A549 (cell line): ENCODE measurements around the gene FGD5. TPM values are rescaled to one million over a fixed set of nuclear protein-coding genes. Genes with fewer than 3 reads are reported as not detected.

Source experiments
- ATAC-seq, 2 experiments: fragments of 200-7000 bp in 1 of 2; fragments of >200 bp in 1 of 2; cut with Nextera tagmentation in 1 of 2; cut with Tn5 transposase in 1 of 2; 3 replicates each; pipeline versions ENCODE4 v1.8.0 to v1.9.1; 2018 to 2020; ENCODE audit warnings: mild to moderate bottlenecking in 1 of 2, moderate library complexity in 1 of 2
- CTCF ChIA-PET: fragments of 300-600 bp; sonication (Branson Sonifier 250); formaldehyde crosslinking; extraction: SDS; loops from one replicate; lab custom pipeline; 2021; ENCODE audit warnings: antibody characterized with exemption, inconsistent platforms; lab: Yijun Ruan, JAX
- POLR2A ChIA-PET: fragments of 350-600 bp; formaldehyde crosslinking; extraction: SDS; loops from one replicate; lab custom pipeline; 2021; ENCODE audit warnings: antibody characterized with exemption, inconsistent platforms; lab: Yijun Ruan, JAX
- DNase-seq, 2 experiments: peaks; one replicate each; pipeline versions ENCODE4 v3.0.0 to v3.0.0-alpha.2; 2011 to 2016; ENCODE audit warnings: low read depth in 1 of 2, low spot score in 1 of 2
- FAIRE-seq: peaks from 2 replicates; lab custom pipeline; 2011; peaks lifted over from hg19 to GRCh38; lab: Jason Lieb, UNC
- H3K27ac ChIP-seq, 2 experiments: fragments of >200 bp; sonication (Bioruptor Twin); formaldehyde crosslinking; 3 replicates each; pipeline ENCODE4 v1.5.1; 2016 to 2017
- H3K4me1 ChIP-seq: fragments of >200 bp; sonication (Bioruptor Twin); formaldehyde crosslinking; 3 replicates; pipeline ENCODE4 v1.6.1; 2016
- H3K4me2 ChIP-seq: fragments of >200 bp; sonication (Bioruptor Twin); formaldehyde crosslinking; 3 replicates; pipeline ENCODE4 v1.6.1; 2016
- H3K4me3 ChIP-seq: fragments of >200 bp; sonication (Bioruptor Twin); formaldehyde crosslinking; 3 replicates; pipeline ENCODE4 v1.5.1; 2016
- H3K9me3 ChIP-seq: fragments of >200 bp; sonication (Bioruptor Twin); formaldehyde crosslinking; 3 replicates; pipeline ENCODE4 v1.6.1; 2016
- ATOH8 ChIP-seq: fragments of 250-450 bp; sonication (Bioruptor Pico); IDR thresholded peaks from 2 replicates; pipeline ENCODE4 v1.5.0; 2020; ENCODE audit warnings: low read depth, mild to moderate bottlenecking, moderate library complexity
- CHD2 ChIP-seq: fragments of 150-350 bp; IDR thresholded peaks from 2 replicates; pipeline ENCODE4 v1.6.1; 2014; ENCODE audit warnings: low read length; ENCODE audit not compliant: partially characterized antibody
- CTCF ChIP-seq: fragments of >200 bp; sonication (Bioruptor Twin); formaldehyde crosslinking; IDR thresholded peaks from 3 replicates; pipeline ENCODE4 v1.5.1; 2016
- E2F6 ChIP-seq: IDR thresholded peaks from 2 replicates; pipeline ENCODE4 v1.6.1; 2012; ENCODE audit warnings: low read depth, borderline replicate concordance
- EHF ChIP-seq: fragments of 250-450 bp; sonication (Bioruptor Pico); IDR thresholded peaks from 2 replicates; pipeline ENCODE4 v1.5.0; 2020; ENCODE audit warnings: mild to moderate bottlenecking
- EHMT2 ChIP-seq: fragments of 200-600 bp; sonication (generic); IDR thresholded peaks from 2 replicates; pipeline ENCODE4 v1.6.1; 2016; ENCODE audit warnings: antibody characterized with exemption, low read depth, mild to moderate bottlenecking, moderate library complexity
- FOSB ChIP-seq: fragments of 250-450 bp; sonication (Bioruptor Pico); IDR thresholded peaks from 2 replicates; pipeline ENCODE4 v1.5.0; 2020; ENCODE audit warnings: mild to moderate bottlenecking, moderate library complexity
- FOXS1 ChIP-seq: fragments of 250-450 bp; sonication (Bioruptor Pico); IDR thresholded peaks from 2 replicates; pipeline ENCODE4 v1.5.0; 2020; ENCODE audit warnings: mild to moderate bottlenecking, moderate library complexity
- GATA3 ChIP-seq: IDR thresholded peaks from 2 replicates; pipeline ENCODE4 v1.6.1; 2012; ENCODE audit warnings: borderline replicate concordance
- HEYL ChIP-seq: fragments of 250-450 bp; sonication (Bioruptor Pico); IDR thresholded peaks from 2 replicates; pipeline ENCODE4 v1.8.0; 2021; ENCODE audit warnings: mild to moderate bottlenecking, moderate library complexity
- HOXB13 ChIP-seq: fragments of 250-450 bp; sonication (Bioruptor Pico); IDR thresholded peaks from 2 replicates; pipeline ENCODE4 v1.5.0; 2020; ENCODE audit warnings: low read depth, mild to moderate bottlenecking, moderate library complexity
- HOXB5 ChIP-seq: fragments of 250-450 bp; sonication (Bioruptor Pico); IDR thresholded peaks from 2 replicates; pipeline ENCODE4 v1.5.0; 2020; ENCODE audit warnings: mild to moderate bottlenecking, moderate library complexity
- JUN ChIP-seq, 2 experiments: fragments of >200 bp; sonication (Bioruptor Twin); formaldehyde crosslinking; IDR thresholded peaks; 2 replicates in 1 of 2; 3 replicates in 1 of 2; pipeline ENCODE4 v1.6.1; 2016 to 2017
- MAX ChIP-seq: IDR thresholded peaks from 2 replicates; pipeline ENCODE4 v1.6.1; 2012
- MYC ChIP-seq: IDR thresholded peaks from 2 replicates; pipeline ENCODE4 v1.6.1; 2012; ENCODE audit warnings: mild to moderate bottlenecking, inconsistent platforms, low read length, improper control_type of control experiment, borderline replicate concordance
- NPAS2 ChIP-seq: fragments of 250-450 bp; sonication (Bioruptor Pico); IDR thresholded peaks from 2 replicates; pipeline ENCODE4 v1.8.0; 2022; ENCODE audit warnings: mild to moderate bottlenecking, moderate library complexity, borderline replicate concordance
- NR3C1 ChIP-seq: fragments of >200 bp; sonication (Bioruptor Twin); formaldehyde crosslinking; IDR thresholded peaks from 3 replicates; pipeline ENCODE4 v1.6.1; 2017
- RARB ChIP-seq: fragments of 250-450 bp; sonication (Bioruptor Pico); IDR thresholded peaks from 2 replicates; pipeline ENCODE4 v1.8.0; 2021; ENCODE audit warnings: mild to moderate bottlenecking, moderate library complexity
- RCOR1 ChIP-seq: fragments of 150-350 bp; IDR thresholded peaks from 2 replicates; pipeline ENCODE4 v1.6.1; 2014; ENCODE audit warnings: antibody characterized with exemption, low read length, low read depth
- SMC3 ChIP-seq: fragments of >200 bp; sonication (Bioruptor Twin); formaldehyde crosslinking; IDR thresholded peaks from 3 replicates; pipeline ENCODE4 v1.6.1; 2018; ENCODE audit warnings: inconsistent platforms
- SREBF2 ChIP-seq: fragments of 450-650 bp; IDR thresholded peaks from 2 replicates; pipeline ENCODE4 v1.6.1; 2014; ENCODE audit warnings: mild to moderate bottlenecking, moderate library complexity
- USF2 ChIP-seq: fragments of 450-650 bp; IDR thresholded peaks from 2 replicates; pipeline ENCODE4 v1.6.1; 2014; ENCODE audit warnings: antibody characterized with exemption
- ZFP36 ChIP-seq: fragments of 450-650 bp; IDR thresholded peaks from 2 replicates; pipeline ENCODE4 v1.6.1; 2014; ENCODE audit warnings: borderline replicate concordance; ENCODE audit not compliant: partially characterized antibody
- ZNF302 ChIP-seq: fragments of 250-450 bp; sonication (Bioruptor Pico); IDR thresholded peaks from 2 replicates; pipeline ENCODE4 v1.9.0; 2021; ENCODE audit warnings: inconsistent platforms, mild to moderate bottlenecking, moderate library complexity
- ZSCAN20 ChIP-seq: fragments of 250-450 bp; sonication (Bioruptor Pico); IDR thresholded peaks from 2 replicates; pipeline ENCODE4 v1.8.0; 2022; ENCODE audit warnings: mild to moderate bottlenecking, moderate library complexity
- WGBS: methylation state at CpG from one replicate; pipeline ENCODE4 v1.1.6; 2017; ENCODE audit errors: missing lambda C conversion rate; 5-methylcytosine and 5-hydroxymethylcytosine counted together
- polyA plus RNA-seq, 4 experiments: library from polyadenylated mRNA; depleted of rRNA in 3 of 4; stranded (reverse); fragments of >200 nt; fragmentation: RNase III in 1 of 4; extraction: RNeasy Plus Mini Kit Qiagen cat#74134 plus additional on column Dnase treatment in 1 of 4; gene quantifications; 2 replicates in 3 of 4; 3 replicates in 1 of 4; pipeline ENCODE4 v1.2.3, GENCODE V29; 2011 to 2017

FGD5 gene
- polyA plus RNA-seq, 2 of the 4 experiments (the other 2 are of a cell fraction), result 0.16 TPM; not detected in 1

GRCh38 chr3:14811684-14812083 is 7.1 kb upstream of the FGD5 start:
- ATAC-seq (no peak), FAIRE-seq (no peak), DNase-seq (no peak)
- ChIA-PET POLR2A (no interaction called here), CTCF (interaction anchor here (1.0 kb wide), 1 partner anchor 110 kb away, joined by 3 read pairs; no protein-coding TSS in a partner anchor)
- H3K4me2 ChIP-seq, result no peak overlapping the region
- H3K27ac ChIP-seq, result no peak overlapping the region
- TF ChIP-seq CTCF, result no peak
- no peak for TF ChIP-seq HOXB13 (CRISPR knock-in tag)
- no peak for TF ChIP-seq HEYL
- TF ChIP-seq MYC, result no peak
- TF ChIP-seq SREBF2, result no peak
- TF ChIP-seq NPAS2, result no peak
- no peak for TF ChIP-seq SMC3
- TF ChIP-seq RARB (CRISPR knock-in tag), result no peak
- no peak for TF ChIP-seq E2F6
- TF ChIP-seq EHMT2, result no peak
- no peak for TF ChIP-seq GATA3
- no peak for TF ChIP-seq RCOR1
- TF ChIP-seq HOXB5 (CRISPR knock-in tag), result no peak
- no peaks in the 10 kb centered on the region for H3K4me1 ChIP-seq
- H3K4me3 ChIP-seq, result no peak overlapping the region
- 77% methylated on average over 7 of the region's 7 CpGs for WGBS
- no peaks in the 10 kb centered on the region for H3K9me3 ChIP-seq

GRCh38 chr3:14812196-14812790 is 6.5 kb upstream of the FGD5 start:
- CTCF ChIA-PET, result interaction anchor here (1.4 kb wide), 1 partner anchor 28 kb away, joined by 3 read pairs; no protein-coding TSS in a partner anchor
- no peak for DNase-seq
- no peak overlapping the region for H3K4me3 ChIP-seq
- H3K4me1 ChIP-seq, result no peaks in the 10 kb centered on the region
- POLR2A ChIA-PET, result no interaction called here
- H3K9me3 ChIP-seq, result no peaks in the 10 kb centered on the region
- no peak overlapping the region for H3K27ac ChIP-seq
- no peak for ATAC-seq
- 58% methylated on average over 9 of the region's 9 CpGs for WGBS
- H3K4me2 ChIP-seq, result no peak overlapping the region
- TF ChIP-seq USF2 (no peak), ZNF302 (CRISPR knock-in tag) (no peak), JUN (IDR thresholded peaks at IDR 0.05) (no peak), FOXS1 (CRISPR knock-in tag) (no peak), HOXB13 (CRISPR knock-in tag) (no peak), FOSB (CRISPR knock-in tag) (no peak), CHD2 (no peak), EHF (no peak), MAX (no peak), ZSCAN20 (CRISPR knock-in tag) (no peak), ATOH8 (no peak), NPAS2 (no peak), NR3C1 (no peak), ZFP36 (no peak)
- TF ChIP-seq, all 56 proteins: peak for 0
- no peak for FAIRE-seq
